Progenitor cell of endocrine pancreas (in vitro differentiated cells): ENCODE results near the gene TRMO. TPM values are rescaled to one million over a fixed set of nuclear protein-coding genes. Genes with fewer than 3 reads are reported as not detected.
"Not testable (repeated sequence)": the region's sequence is repeated elsewhere in the genome, so short reads cannot be mapped to it uniquely, and the experiment has no call there.

Source experiments
- DNase-seq: peaks from one replicate; pipeline ENCODE4 v3.0.0; 2021; ENCODE audit warnings: low spot score; ENCODE audit not compliant: unreplicated experiment
- H3K27ac Mint-ChIP-seq: 2 replicates; pipeline ENCODE4 v1.8.0; 2021; ENCODE audit warnings: mild to moderate bottlenecking, moderate library complexity, mixed read lengths
- H3K27me3 Mint-ChIP-seq: 2 replicates; pipeline ENCODE4 v1.8.0; 2021; ENCODE audit warnings: mixed read lengths
- H3K36me3 Mint-ChIP-seq: 2 replicates; pipeline ENCODE4 v1.8.0; 2022; ENCODE audit warnings: mixed read lengths; ENCODE audit not compliant: insufficient read depth
- H3K4me1 Mint-ChIP-seq: 2 replicates; pipeline ENCODE4 v1.8.0; 2021; ENCODE audit warnings: low read depth, mixed read lengths
- H3K4me3 Mint-ChIP-seq: 2 replicates; pipeline ENCODE4 v1.8.0; 2021; ENCODE audit warnings: low read depth, mild to moderate bottlenecking, moderate library complexity, mixed read lengths
- H3K9me3 Mint-ChIP-seq: 2 replicates; pipeline ENCODE4 v1.8.0; 2021; ENCODE audit warnings: low read depth, mixed read lengths
- total RNA-seq: library from RNA; stranded (reverse); gene quantifications from 2 replicates; pipeline ENCODE4 v1.2.1, GENCODE V29; 2021
- TF ChIP-seq, protein P1 (sequence below): fragments of 200-600 bp; sonication (generic); IDR thresholded peaks from one replicate; pipeline ENCODE4 v1.5.0; 2021; ENCODE audit warnings: antibody characterized with exemption, mild to moderate bottlenecking; ENCODE audit not compliant: unreplicated experiment

The TRMO gene
- total RNA-seq, 1 donor from 2014 or later: 14.2 TPM

DNA sequence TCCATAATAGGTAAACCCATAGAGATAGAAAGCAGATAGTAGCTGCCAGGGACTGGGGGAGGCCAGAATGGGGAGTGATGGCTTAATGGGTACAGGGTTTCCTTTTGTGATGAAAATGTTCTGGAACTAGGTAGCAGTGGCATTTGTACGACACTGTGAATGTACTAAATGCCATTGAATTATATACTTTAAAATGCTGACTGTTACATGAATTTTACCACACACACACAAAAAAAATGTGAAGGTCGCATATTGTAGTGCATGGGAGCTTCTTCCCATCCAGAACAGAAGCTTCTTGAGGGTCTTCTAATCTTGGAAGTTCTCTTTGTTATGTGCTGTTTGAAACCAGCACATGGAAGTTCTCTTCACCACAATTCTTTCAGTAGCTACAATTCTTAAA, 40.9 kb upstream of the TRMO start:
- peaks cover 1% of the 10 kb centered on the region for H3K4me1 Mint-ChIP-seq
- no peaks in the 10 kb centered on the region for H3K36me3 Mint-ChIP-seq
- no peak overlapping the region for H3K27ac Mint-ChIP-seq
- DNase-seq: no peak
- no peaks in the 10 kb centered on the region for H3K9me3 Mint-ChIP-seq
- H3K27me3 Mint-ChIP-seq: peaks cover 17% of the 10 kb centered on the region
- H3K4me3 Mint-ChIP-seq: no peak overlapping the region
- TF ChIP-seq, protein P1, sequence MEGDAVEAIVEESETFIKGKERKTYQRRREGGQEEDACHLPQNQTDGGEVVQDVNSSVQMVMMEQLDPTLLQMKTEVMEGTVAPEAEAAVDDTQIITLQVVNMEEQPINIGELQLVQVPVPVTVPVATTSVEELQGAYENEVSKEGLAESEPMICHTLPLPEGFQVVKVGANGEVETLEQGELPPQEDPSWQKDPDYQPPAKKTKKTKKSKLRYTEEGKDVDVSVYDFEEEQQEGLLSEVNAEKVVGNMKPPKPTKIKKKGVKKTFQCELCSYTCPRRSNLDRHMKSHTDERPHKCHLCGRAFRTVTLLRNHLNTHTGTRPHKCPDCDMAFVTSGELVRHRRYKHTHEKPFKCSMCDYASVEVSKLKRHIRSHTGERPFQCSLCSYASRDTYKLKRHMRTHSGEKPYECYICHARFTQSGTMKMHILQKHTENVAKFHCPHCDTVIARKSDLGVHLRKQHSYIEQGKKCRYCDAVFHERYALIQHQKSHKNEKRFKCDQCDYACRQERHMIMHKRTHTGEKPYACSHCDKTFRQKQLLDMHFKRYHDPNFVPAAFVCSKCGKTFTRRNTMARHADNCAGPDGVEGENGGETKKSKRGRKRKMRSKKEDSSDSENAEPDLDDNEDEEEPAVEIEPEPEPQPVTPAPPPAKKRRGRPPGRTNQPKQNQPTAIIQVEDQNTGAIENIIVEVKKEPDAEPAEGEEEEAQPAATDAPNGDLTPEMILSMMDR: no peak

DNA sequence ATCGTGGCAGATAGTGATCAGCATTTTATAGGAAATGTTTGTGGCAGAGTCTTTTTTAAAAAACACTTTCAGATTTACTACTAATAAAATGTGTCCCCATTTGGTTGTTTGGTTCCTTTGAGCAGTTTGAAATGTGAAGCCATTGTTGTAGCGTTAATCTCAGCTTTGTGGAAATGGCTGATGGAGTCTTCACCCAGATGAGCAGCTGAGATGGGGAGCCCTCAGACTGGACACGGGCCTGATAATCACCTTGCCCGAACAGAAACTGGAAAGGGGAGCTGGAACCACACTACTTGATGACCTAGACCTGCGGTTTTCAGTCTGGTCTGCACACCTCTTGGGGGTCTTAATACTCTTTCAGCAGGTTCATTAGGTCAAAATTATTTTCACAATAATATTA, 40.3 kb upstream of the TRMO start:
- Mint-ChIP-seq H3K27me3 (peaks cover 12% of the 10 kb centered on the region), H3K9me3 (no peaks in the 10 kb centered on the region), H3K4me3 (no peak overlapping the region), H3K27ac (no peak overlapping the region), H3K4me1 (peaks cover 1% of the 10 kb centered on the region), H3K36me3 (no peaks in the 10 kb centered on the region)
- TF ChIP-seq, protein P1: no peak
- DNase-seq: no peak

DNA sequence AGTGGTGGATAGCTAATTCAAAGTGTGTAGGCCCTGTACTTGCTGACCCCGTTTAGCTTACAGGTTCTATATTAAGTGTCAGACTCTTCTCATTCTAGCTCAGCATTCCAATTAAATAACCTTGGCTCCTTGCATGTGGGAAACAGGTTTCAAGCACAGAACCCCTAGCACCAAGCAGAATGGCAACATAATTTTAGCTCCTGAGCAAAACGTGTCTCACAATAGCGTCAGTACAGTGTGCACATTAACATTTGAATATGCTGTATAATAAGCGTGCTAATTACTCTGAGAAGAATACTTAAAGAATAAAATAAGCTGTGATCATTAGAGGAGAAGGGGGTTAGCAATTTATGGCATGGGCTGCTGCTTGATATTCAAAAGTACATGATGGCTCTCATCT, 39.8 kb upstream of the TRMO start:
- Mint-ChIP-seq H3K4me1 (peaks cover 1% of the 10 kb centered on the region), H3K4me3 (no peak overlapping the region), H3K36me3 (no peaks in the 10 kb centered on the region), H3K27me3 (peaks cover 12% of the 10 kb centered on the region), H3K9me3 (no peaks in the 10 kb centered on the region), H3K27ac (no peak overlapping the region)
- TF ChIP-seq, protein P1: no peak
- no peak for DNase-seq

DNA sequence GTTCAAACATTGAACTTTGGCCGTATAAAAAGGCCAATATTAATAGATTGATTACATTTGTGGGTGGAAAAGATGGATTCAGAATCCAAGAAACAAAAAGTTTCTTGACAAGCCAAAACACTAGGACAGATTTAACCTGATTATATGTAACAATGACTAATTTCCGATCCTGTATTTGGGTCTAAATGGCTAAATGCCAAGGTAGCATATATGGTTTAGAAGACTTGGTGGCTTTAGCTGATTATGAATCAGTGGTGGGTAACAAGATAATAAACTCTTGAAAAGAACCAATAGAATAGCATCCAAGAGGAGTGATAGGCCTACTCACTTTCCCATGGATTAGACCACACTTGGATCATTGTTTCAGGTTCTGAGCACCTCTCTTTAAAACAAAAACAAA, 39.1 kb upstream of the TRMO start:
- H3K36me3 Mint-ChIP-seq: no peaks in the 10 kb centered on the region
- H3K27me3 Mint-ChIP-seq: peaks cover 12% of the 10 kb centered on the region
- H3K9me3 Mint-ChIP-seq: no peaks in the 10 kb centered on the region
- peaks cover 8% of the 10 kb centered on the region for H3K4me1 Mint-ChIP-seq
- H3K27ac Mint-ChIP-seq: no peak overlapping the region
- no peak overlapping the region for H3K4me3 Mint-ChIP-seq
- no peak for DNase-seq
- TF ChIP-seq, protein P1: no peak

DNA sequence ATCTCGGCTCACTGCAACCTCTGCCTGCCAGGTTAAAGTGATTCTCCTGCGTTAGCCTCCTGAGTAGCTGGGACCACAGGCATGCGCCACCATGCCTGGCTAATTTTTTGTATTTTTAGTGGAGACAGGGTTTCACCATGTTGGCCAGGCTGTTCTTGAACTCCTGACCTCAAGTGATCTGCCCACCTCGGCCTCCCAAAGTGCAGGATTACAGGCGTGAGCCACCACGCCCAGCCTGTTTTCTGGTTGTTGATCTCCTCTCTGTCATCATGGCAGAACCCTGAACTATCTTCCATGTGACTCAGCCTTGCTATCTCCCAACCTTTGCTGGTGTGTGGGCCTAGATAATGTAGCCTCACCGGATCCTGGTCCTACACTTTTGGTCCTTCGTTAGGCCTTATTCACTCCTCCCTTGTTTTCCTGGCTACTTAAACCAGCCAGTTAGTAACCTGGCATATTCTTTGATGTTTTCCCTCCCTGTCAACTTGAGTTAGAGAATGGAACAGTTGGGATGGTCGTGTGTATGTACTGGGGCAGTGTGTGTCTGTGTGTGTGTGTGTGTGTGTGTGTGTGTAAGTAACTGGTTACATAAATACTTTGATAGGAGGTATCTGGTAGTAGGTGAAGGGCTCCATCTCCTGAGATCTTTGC, 38.5 kb upstream of the TRMO start:
- peaks cover 12% of the 10 kb centered on the region for H3K27me3 Mint-ChIP-seq
- not testable (repeated sequence) for H3K9me3 Mint-ChIP-seq, H3K27ac Mint-ChIP-seq, H3K4me3 Mint-ChIP-seq, H3K36me3 Mint-ChIP-seq, H3K4me1 Mint-ChIP-seq, DNase-seq

DNA sequence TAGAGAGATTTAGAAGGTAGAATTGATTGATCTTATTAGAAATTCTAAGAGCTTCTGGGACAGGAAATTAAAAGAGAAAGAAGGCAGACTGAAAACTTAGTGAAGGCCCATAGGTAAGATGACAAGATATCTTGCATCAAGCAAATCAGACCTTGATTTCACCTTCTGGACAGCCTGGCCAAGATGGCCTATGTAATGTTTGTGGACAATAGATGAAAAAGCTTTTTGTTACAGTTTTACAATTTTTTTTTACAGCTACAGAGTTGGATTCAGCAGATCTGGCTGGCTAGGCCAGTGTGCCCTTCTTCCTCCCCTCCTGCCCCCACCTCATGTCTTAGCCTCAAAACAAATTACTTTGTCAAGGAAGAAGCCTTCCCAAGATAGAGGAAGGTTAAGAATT, 37.3 kb upstream of the TRMO start:
- no peak overlapping the region for H3K27ac Mint-ChIP-seq
- peaks cover 12% of the 10 kb centered on the region for H3K27me3 Mint-ChIP-seq
- TF ChIP-seq, protein P1: no peak
- no peaks in the 10 kb centered on the region for H3K9me3 Mint-ChIP-seq
- H3K4me1 Mint-ChIP-seq: peaks cover 8% of the 10 kb centered on the region
- H3K4me3 Mint-ChIP-seq: no peak overlapping the region
- H3K36me3 Mint-ChIP-seq: no peaks in the 10 kb centered on the region
- DNase-seq: no peak
